HG03460 (cell line): ENCODE results near the gene IL36B.

Source experiments
- ATAC-seq: cut with Tn5 transposase; IDR thresholded peaks from one replicate; pipeline ENCODE4 v1.9.1; 2021; ENCODE audit not compliant: unreplicated experiment

IL36B gene

DNA sequence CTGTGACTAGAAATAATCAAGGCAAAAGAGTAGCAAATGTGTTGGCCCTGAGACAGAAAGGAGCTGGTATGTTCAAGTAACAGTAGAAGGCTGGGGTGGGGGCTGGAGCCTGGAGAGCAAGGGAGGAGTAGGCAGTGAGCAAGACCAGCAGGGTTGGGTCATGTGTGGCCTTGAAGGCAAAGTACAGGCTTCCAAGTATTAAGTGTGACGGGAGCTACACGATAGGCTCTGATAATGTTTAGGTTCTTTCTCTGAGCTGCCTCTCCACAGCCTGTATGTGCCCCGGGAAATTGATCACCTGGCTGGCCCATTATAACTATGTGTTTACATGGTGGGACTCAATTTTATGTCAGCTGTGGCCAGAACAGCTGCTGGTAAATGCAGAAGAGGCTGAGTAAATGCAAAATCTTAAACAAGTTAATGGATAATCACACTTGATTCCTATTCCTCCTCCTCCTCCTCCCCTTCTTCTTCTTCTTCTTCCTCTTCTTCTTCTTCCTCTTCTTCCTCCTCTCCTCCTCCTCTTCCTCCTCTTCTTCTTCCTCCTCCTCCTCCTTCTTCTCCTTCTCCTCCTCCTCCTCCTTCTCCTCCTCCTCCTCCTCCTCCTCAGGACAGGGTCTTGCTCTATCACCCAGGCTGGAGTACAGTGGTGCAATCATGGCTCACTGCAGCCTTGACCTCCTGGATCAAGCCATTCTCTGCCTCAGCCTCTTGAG lies 24.4 kb upstream of the IL36B start:
- no peak for ATAC-seq

DNA sequence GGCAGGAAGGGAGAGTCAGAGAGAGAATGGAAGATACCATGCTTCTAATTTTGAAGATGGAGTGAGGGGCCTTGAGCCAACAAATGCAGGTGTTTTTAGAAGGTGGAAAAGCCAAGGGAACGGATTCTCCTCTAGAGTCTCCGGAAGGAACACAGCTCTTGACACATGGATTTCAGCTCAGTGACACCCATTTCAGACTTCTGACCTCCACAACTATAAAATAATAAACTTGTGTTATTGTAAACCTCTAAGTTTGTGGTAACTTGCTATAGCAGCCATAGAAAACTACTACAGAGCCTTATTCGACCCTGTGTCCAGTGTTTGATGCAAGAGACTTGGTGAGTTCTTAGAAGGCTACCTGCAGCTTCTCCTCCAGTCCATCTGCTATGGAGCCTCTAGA lies 22.9 kb upstream of the IL36B start:
- no peak for ATAC-seq

DNA sequence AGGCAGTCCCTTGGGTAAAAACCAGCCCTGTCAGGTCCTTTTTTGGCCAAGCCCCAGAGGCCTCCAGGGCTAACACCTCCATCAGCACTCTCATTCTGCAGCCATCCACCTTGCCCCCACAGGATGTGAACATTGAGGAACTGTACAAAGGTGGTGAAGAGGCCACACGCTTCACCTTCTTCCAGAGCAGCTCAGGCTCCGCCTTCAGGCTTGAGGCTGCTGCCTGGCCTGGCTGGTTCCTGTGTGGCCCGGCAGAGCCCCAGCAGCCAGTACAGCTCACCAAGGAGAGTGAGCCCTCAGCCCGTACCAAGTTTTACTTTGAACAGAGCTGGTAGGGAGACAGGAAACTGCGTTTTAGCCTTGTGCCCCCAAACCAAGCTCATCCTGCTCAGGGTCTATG lies 22.4 kb upstream of the IL36B start:
- no peak for ATAC-seq

DNA sequence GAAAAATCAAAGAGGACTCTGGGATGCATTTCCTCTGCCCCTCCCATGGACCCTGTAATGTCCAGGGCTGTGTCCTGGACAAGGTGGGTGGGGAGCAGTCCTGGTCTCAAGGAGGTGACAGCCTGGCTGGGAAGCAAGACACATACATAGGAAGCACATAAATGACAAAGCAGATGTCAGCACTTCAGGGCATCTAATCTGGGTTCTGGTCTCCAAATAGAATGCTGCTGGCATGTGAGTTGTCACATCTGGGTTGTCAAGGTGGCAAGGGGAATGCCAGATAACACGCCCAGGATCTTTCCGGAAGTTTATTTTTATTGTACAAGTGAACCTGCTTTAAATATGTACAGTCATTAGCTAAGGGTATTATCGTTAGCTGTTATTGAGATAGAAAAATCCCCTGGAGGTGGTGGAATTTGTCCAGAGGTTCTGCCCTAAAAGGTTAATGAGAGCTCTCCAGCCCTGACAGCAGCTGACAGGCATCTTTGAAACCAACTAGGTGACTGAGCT lies 20.7 kb upstream of the IL36B start:
- ATAC-seq = no peak

DNA sequence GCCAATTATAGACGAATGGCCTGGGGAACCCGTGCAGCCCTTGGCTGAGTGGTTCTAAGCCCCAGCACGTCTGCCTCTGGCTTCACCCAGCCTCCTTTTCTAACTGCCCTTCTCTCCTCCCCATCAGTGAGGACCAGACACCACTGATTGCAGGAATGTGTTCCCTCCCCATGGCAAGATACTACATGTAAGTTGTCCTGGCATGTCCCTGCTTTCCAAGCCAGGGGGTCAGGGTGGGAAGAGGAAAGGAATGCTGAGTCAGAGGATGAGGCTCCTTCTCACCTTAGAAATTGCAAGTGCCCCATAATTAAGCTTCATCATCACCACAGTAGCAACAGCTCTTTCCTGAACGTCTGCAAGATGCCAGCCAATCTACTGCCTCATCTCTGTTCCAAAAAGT lies 19.9 kb upstream of the IL36B start:
- ATAC-seq = no peak

DNA sequence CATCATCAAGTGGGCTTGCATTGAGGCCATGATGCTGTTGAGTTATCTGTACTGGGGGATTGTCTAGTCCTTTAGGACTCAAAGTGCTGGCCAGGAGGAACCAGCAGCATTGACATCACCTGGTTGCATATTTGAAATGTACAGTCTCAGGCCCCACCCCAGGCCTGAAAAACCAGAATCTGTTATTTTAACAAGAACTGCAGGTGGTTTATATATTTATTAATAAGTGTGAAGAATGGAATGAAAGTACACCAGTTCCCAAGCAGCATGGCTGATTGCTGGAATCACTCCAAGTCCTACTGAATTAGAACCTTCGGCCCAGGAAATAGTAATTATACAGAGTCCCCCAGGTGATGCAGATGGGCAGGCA lies 17.9 kb upstream of the IL36B start:
- no peak for ATAC-seq

DNA sequence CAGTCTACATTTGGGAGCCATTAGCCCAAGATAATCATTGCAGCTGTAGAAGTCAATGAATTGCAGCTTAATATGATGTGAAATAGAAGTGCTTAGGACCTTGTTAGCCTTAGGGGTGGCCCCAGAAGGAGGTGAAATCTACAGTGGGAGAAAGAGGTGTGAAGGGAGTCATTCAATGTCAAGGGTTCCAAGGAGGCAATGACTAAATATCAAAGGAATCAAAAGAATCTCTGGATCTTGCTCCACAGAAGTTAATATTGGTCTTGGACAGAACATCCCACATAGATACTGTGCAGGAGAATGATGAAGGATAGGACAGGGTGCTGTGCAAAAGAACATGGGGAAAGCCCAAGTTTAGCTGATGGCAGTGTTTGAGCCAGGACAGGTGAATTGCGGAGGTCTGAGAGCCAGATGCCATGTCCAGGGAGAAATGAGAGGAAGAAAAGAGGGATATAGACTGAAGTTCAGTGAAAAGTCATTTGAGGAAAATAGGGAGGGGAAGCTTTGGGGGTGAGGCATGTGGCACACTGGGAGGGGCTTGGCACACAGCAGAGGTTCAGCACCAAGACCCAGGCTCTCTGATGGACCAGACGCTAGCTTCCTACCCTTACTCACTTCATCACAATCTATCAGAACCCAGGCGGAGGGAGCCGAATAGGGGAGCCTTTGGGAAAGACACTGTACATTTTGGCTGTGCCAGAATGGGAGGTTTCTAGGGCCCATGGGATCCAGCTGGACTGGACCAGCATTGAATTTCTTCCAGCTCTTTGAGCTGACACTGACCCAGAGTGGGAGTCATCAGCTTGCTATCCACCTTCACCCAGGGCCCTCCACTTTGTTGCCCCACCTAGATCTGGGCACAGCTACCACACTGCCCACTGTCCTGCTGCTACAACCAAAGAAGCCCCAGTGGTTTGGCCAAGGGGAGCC lies 17.3 kb upstream of the IL36B start:
- no peak for ATAC-seq

DNA sequence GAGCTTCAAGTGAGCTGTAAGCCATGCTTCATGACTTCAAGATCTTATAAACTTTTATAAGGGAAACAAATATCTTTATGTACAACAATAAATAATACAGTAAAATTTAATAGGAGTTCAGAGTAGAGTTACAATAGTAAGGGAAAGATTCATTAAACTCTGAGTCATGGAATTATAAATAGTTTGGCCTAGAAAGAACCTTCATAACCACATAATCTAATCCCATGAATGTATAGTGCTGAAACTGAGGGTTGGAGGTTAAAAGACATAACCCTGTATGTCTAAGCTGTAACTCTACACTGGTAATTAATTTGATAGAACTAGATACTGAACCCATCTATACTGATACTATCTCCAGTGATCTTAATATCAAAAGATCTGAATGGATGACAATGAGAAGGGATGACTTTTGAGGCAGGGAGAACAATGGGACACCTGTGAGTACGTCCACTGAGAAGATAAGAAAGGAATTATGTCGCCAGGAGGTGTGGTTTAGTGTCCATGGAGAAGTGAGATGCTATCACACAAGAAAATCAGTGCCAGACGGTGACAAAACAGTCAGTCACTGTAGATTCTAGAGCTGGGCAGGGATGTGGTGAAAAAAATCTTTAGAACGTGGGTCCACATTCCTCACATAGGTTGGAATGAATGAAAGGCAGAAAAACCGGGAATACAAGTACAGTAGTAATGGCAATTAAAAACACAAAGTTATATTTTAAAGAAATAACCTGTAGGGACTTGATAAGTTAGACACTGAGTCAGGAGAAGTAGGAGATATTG lies 16.2 kb upstream of the IL36B start:
- no peak for ATAC-seq

DNA sequence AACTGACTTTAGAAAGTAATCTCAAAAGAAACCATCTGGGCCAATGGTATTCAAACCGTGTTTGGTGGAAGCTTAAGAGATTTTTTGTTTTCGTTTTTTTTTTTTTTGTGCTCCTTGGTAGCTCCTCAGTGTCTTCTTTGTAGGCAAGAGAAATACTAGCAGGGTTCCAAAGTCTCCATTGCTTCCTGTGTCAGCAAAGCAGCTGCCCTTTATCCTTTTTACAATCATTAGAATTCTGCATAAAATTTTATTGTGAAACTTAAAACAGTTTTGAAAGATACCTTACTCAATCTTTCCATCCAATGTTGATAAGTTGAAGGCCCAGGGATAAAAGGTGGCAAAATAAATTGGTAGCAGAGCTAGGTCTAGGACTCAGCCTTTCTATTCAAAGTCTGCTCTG lies 15.6 kb upstream of the IL36B start:
- no peak for ATAC-seq

DNA sequence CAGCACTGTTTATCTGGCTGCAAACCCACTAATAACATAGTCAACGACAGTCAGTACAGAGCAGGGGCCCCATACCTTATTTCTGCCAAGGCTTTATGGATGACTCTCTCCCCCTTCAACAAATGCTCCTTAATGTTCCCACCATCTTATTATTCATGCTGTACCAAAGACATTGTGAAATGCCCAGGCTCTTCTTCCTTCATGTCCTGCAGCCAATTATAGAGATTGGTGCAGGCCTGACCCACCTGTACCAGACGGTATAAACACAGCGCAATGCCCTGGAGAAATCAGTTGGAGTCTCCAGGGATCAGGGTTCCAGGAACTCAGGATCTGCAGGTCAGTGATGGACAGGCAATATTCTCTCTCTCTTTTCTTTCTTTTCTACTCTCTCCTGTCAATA lies 15.0 kb upstream of the IL36B start, which contains the start of gene IL1F10:
IL1F10 (plus strand) TSS at position 290 of the 400 bp plus-strand sequence. CDS start 4,769 bp downstream, outside the sequence.
- no peak for ATAC-seq

DNA sequence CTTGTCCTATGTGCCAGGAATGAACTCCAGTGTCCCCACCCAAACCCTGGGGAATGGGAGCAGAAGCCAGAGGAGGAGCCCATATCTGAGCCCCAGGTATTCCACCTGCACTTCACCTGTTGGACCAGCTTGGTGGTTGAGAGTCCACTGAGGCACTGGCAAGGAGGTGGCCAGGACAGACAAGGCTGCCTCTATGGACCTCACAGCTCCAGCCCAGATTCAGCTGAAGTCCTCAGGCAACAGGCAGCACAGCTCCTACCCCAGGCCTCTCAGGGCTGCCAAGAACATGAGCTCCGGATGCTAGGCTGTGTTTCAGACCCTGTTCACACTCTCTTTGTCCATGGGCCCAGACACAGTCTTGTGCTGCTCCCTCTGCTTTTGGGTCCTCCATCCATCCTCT lies 12.2 kb upstream of the IL36B start:
- no peak for ATAC-seq

DNA sequence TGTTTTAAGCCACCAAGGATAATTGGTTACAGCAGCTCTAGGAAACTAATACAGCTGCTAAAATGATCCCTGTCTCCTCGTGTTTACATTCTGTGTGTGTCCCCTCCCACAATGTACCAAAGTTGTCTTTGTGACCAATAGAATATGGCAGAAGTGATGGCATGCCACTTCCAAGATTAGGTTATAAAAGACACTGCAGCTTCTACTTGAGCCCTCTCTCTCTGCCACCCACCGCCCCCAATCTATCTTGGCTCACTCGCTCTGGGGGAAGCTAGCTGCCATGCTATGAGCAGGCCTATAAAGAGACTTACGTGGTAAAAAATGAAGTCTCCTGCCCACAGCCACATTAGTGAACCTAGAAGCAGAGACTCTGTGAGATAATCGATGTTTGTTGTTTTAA lies 11.6 kb upstream of the IL36B start:
- ATAC-seq = no peak

DNA sequence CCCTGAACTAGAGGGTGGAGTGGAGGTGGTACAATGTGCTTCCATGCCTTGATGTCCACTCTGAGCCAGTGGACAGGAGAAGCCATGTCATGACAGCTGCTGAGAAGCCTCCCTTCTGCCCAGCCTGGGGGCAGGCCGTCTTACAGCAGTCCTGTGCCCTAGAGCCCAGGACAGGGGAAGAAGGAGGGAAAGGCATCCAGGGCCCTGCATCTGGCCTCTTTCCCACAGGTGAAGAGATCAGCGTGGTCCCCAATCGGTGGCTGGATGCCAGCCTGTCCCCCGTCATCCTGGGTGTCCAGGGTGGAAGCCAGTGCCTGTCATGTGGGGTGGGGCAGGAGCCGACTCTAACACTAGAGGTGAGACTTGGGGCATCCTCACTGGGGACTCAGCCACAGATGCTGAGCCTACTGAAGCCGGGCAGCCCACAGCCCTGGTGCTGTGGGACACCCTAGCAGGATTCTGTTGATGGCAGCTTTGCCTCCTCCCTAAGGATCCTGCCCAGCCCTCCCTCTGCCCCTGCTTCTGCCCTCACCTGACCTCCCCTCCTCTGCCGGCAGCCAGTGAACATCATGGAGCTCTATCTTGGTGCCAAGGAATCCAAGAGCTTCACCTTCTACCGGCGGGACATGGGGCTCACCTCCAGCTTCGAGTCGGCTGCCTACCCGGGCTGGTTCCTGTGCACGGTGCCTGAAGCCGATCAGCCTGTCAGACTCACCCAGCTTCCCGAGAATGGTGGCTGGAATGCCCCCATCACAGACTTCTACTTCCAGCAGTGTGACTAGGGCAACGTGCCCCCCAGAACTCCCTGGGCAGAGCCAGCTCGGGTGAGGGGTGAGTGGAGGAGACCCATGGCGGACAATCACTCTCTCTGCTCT lies 9.5 kb upstream of the IL36B start:
- ATAC-seq = no peak

DNA sequence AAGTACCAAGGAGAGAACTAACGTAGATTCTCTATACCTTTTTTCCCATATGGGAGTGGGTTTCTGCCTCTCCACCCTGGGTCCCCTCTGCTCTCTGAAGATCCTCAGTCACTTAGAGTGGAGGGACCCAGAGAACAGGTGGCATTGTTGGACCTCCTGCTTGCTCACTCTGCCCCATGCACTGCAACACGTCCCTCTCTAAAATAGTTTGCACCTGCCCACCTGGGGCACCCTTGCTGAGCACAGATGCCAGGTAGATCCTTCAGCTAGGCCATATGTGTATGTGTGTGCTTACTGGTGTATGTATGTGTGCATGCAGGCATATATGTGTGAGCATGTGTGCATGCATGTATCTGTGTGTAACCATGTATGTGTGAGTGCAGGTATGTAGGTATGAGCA lies 8.6 kb upstream of the IL36B start:
- ATAC-seq = no peak

DNA sequence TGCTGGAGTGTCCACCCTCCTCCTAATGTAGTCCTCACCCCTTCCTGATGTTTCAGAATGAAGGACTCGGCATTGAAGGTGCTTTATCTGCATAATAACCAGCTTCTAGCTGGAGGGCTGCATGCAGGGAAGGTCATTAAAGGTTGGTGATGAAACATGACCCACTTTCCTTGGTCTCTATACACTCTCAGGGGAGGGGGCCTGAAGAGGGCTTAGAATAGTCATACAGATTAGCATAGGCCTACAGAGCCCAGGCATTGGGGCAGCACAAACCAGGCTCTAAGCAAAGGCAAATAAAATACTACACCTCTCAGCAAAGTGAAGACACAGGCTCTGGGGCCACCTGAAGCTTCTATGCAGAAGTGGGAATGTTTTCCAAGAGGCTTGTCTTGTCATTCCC lies 8.1 kb upstream of the IL36B start:
- ATAC-seq = no peak

DNA sequence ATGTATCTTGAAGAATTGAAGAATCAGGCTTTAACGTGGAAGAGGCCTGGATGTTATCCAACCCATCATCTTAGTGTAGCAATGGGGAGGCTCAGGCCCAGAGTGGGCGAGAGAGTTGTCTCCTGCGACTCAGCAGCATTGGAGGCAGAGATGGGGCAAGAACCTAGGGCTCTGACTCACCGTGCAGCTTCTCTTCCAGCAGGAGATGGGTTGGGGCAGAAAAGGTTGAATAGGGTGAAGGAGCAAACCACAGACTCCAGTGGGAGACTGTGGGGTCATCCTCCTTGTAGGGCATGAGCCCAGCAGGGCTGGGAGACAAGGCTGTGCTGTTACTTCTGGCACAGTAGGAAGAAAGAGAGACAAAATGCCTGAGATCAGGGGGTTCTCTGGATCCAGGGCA lies 7.7 kb upstream of the IL36B start:
- no peak for ATAC-seq

DNA sequence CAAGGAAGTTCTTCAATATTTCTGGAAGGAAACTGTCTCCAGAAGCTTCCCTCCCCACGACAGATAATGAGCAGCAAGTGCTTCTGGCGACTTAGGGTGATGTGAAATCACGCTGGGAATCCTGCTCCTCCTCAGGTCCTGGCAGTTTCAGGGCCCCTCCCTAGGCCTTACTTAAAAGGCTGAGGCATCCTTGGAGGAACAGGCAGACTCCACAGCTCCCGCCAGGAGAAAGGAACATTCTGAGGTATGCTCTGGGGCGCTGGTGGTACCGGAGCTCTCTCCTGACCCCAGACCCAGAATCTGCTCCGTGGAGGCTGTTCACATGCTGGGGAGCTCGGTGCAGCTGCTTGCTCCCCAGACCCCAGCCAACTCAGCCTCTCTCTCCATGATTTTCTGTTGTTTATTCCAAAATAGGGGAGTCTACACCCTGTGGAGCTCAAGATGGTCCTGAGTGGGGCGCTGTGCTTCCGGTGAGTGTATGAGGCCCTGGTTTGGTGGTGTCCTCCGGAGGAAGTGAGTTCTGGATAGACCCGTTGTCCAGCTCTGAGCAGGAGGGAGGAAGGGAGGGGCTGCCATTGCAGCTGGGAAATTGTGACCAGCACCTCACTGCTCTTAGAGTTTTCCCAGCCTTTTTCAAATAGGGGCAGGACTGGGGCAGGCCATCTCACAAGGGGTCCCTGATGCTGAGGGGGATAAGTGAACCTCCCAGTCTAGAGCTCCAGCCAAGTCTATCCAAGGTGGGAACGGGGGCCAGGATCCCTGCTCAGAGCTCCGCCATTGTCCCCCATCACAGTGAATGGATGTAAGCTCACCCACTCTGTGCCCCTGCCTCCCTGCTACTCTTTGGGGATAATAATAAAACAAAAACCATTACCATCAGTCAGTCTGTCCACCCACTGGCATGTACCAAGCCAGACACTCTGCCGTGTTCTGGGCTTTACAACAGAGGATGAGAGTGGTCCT lies 6.6 kb upstream of the IL36B start, which contains the start of gene IL36RN:
IL36RN (plus strand) TSS at position 201 of the 963 bp plus-strand sequence; CDS start at position 442, 241 bp downstream.
- ATAC-seq = no peak

DNA sequence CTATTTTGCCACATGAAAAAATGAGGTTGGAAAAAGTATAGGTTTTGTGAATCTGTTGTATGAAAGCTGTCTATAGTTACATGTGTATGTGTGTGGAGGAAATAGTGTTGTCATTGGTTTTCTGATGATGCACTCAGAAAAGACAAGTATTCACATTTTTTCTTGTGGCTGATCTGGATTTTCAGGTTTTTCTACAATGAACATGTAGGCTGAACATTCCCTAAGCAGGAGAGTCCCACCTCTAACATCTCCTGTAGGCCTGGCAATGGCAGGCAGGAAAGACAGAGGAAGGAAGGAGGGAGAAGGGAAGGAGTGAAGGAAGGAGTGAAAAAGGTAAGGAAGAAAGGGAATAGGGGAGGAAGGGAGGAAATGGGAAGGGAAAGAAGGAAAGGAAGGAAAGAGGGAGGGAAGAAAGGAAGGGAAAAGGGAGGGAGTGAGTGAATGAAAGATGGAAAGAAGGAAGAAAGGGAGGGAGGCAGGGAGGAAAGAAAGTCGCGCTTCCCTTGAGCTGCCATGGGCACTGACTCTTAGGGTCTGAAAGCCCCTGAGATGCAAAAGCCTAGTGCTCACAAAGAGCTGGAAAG lies 5.8 kb upstream of the IL36B start:
- ATAC-seq = no peak

DNA sequence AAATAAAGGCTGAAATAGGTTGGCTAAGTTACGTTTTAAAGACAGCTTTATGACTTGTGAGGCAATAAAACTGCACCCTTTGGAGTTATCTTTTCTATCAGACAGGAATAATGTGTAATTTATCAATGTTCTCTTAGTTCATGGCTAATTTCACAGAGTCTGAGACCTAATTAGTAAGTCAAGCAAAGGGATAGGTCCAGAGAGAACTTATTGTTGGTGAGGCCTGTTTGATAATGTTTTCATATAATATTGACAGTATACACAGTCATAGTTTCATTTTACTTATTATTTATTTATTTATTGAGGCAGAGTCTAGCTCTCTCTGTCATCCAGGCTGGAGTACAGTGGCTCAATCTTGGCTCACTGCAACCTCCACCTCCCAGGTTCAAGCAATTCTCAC lies 4.5 kb upstream of the IL36B start:
- ATAC-seq = no peak
